Kidney (tissue), 22 donors: ENCODE measurements around the gene ACAD9. TPM values are rescaled to one million over a fixed set of nuclear protein-coding genes. Genes with fewer than 3 reads are reported as not detected.
A peak's percentile ranks its signal among the peaks of the same experiment; 100 is the strongest.
"Not testable (repeated sequence)": the region's sequence is repeated elsewhere in the genome, so short reads cannot be mapped to it uniquely, and the experiment has no call there.

Source experiments
- DNase-seq, 5 donors: peaks; one replicate each; pipeline ENCODE4 v3.0.0-alpha.2; 2013 to 2020
- FAIRE-seq: peaks from 2 replicates; lab custom pipeline; 2012; peaks lifted over from hg19 to GRCh38; lab: Jason Lieb, UNC
- H3K27ac ChIP-seq, 2 donors: one replicate each; pipeline ENCODE4 v1.7.0; 2013; ENCODE audit warnings: low read depth in 2 of 2, low read length in 2 of 2, inconsistent platforms in 1 of 2
- H3K27me3 ChIP-seq: one replicate; pipeline ENCODE4 v1.7.1; 2013; ENCODE audit warnings: low read length, inconsistent platforms; ENCODE audit not compliant: control insufficient read depth, insufficient read depth
- H3K36me3 ChIP-seq, 3 donors: one replicate each; pipeline versions ENCODE4 v1.7.0 to v1.7.1; 2013; ENCODE audit warnings: low read length in 3 of 3, control low read depth in 1 of 3, inconsistent platforms in 1 of 3; ENCODE audit not compliant: insufficient read depth in 3 of 3, control insufficient read depth in 2 of 3
- H3K4me1 ChIP-seq, 3 donors: one replicate each; pipeline versions ENCODE4 v1.7.0 to v1.7.1; 2013; ENCODE audit warnings: low read length in 3 of 3, inconsistent platforms in 1 of 3, low read depth in 1 of 3; ENCODE audit not compliant: control insufficient read depth in 2 of 3, insufficient read depth in 2 of 3
- H3K4me3 ChIP-seq, 3 donors: one replicate each; pipeline versions ENCODE4 v1.7.0 to v1.8.1; 2013; ENCODE audit warnings: low read length in 3 of 3, control low read depth in 1 of 3, inconsistent platforms in 1 of 3
- H3K9ac ChIP-seq, 3 donors: one replicate each; pipeline versions ENCODE4 v1.7.0 to v1.7.1; 2013; ENCODE audit warnings: low read length in 3 of 3, control low read depth in 1 of 3, inconsistent platforms in 1 of 3
- H3K9me3 ChIP-seq, 3 donors: one replicate each; pipeline versions ENCODE4 v1.7.0 to v1.7.1; 2013; ENCODE audit warnings: low read length in 3 of 3, control low read depth in 1 of 3, inconsistent platforms in 1 of 3; ENCODE audit not compliant: control insufficient read depth in 2 of 3, insufficient read depth in 1 of 3
- intact Hi-C: fragments of 100-400 bp; cut with DNase I; formaldehyde crosslinking; loops from one replicate; pipeline ENCODE4 v1.11.1; 2022
- long read RNA-seq, 10 donors: library from polyadenylated mRNA in 1 of 10; unstranded in 1 of 10; transcript quantifications; one replicate each; pipeline ENCODE4 v2.0.0 and lab custom pipeline, GENCODE V29; 2021 to 2026
- polyA plus RNA-seq: library from polyadenylated mRNA; stranded (reverse); fragments of 350-450 nt; fragmentation: Illumina TruSeq; extraction: RNeasy Lipid Tissue Mini Kit (QIAGEN cat#74804); gene quantifications from one replicate; pipeline ENCODE4 v1.2.3, GENCODE V29; 2014; ENCODE audit warnings: low read depth, low replicate concordance; ENCODE audit not compliant: insufficient read depth
- total RNA-seq: library from RNA; stranded (reverse); fragmentation: NEBNext Ultra II Directional; extraction: Animal tissue kit (Norgen Biotek cat#: 25700); gene quantifications from one replicate; pipeline ENCODE4 v1.2.1, GENCODE V29; 2021
- TF ChIP-seq, protein P1 (sequence below): IDR thresholded peaks from 3 replicates; pipeline ENCODE4 v1.5.1; 2012; ENCODE audit warnings: mild to moderate bottlenecking, moderate library complexity, borderline replicate concordance; ENCODE audit not compliant: insufficient read depth; ENCODE audit errors: extremely low read depth
- donor health status: control.
- donor health status: control.
- donor health status: control.
- donor health status: control.
- donor health status: control.
- donor health status: DM: yes; HTN: yes; CAD: no.
- donor health status: Normal renal cell carcinoma (clear cell type).

ACAD9 gene
- 50.2 TPM for total RNA-seq
- polyA plus RNA-seq: 36.2 TPM
- long read RNA-seq, donor 1, transcript ACAD9-201 (18 exons, 2,454 nt): major isoform, 6 of 6 reads
- long read RNA-seq, donor 1, partial matches to known transcripts: 0 of 6 reads
- long read RNA-seq, donor 1, other reads (novel, unspliced or antisense): 0 of 6 reads
- long read RNA-seq, donor 2, transcript ACAD9-201 (18 exons, 2,454 nt): major isoform, 6 of 6 reads
- long read RNA-seq, donor 2, partial matches to known transcripts: 0 of 6 reads
- long read RNA-seq, donor 2, other reads (novel, unspliced or antisense): 0 of 6 reads
- long read RNA-seq, donor 3, partial matches to known transcripts: 9 of 13 reads
- long read RNA-seq, donor 3, other reads (novel, unspliced or antisense): 0 of 13 reads
- long read RNA-seq, donor 4, transcript ACAD9-201 (18 exons, 2,454 nt): major isoform, 10 of 22 reads
- long read RNA-seq, donor 4, partial matches to known transcripts: 12 of 22 reads
- long read RNA-seq, donor 4, other reads (novel, unspliced or antisense): 0 of 22 reads
- long read RNA-seq, donor 5: 0 reads
- long read RNA-seq, donor 6, partial matches to known transcripts: 0 of 4 reads
- long read RNA-seq, donor 6, other reads (novel, unspliced or antisense): 0 of 4 reads
- long read RNA-seq, donor 7, transcript ACAD9-206 (18 exons, 2,431 nt): minor isoform, 7 of 30 reads
- long read RNA-seq, donor 7, transcript ACAD9-201 (18 exons, 2,454 nt): major isoform, 15 of 30 reads
- long read RNA-seq, donor 7, partial matches to known transcripts: 4 of 30 reads
- long read RNA-seq, donor 7, other reads (novel, unspliced or antisense): 4 of 30 reads
- long read RNA-seq, donor 8, transcript ACAD9-201 (18 exons, 2,454 nt): major isoform, 6 of 6 reads
- long read RNA-seq, donor 8, partial matches to known transcripts: 0 of 6 reads
- long read RNA-seq, donor 8, other reads (novel, unspliced or antisense): 0 of 6 reads
- long read RNA-seq, donor 9, partial matches to known transcripts: 0 of 2 reads
- long read RNA-seq, donor 9, other reads (novel, unspliced or antisense): 0 of 2 reads
- long read RNA-seq, donor 10, partial matches to known transcripts: 7 of 10 reads
- long read RNA-seq, donor 10, other reads (novel, unspliced or antisense): 0 of 10 reads

GRCh38 chr3:128879125-128879969 is at the start of gene ACAD9:
Gene ACAD9, plus strand, starts transcription at chr3:128879620. Its CDS starts 72 bp downstream, at chr3:128879692.
- Histone ChIP-seq H3K9me3 (no peaks in the 10 kb centered on the region), H3K27me3 (no peaks in the 10 kb centered on the region), H3K4me3 (peak within 1 kb of the TSS; percentile 89 to 96 (median 89)), H3K4me1 (peaks cover 0 to 18% (median 10%) of the 10 kb centered on the region in 3 donors), H3K9ac (peak within 1 kb of the TSS; percentile 96 to 97 (median 96)), H3K27ac (peak within 1 kb of the TSS; percentile 90 to 91), H3K36me3 (no peaks in the 10 kb centered on the region)
- no peak for FAIRE-seq
- peak; percentile 98 to 99 (median 99) for DNase-seq
- intact Hi-C loops: no loop called here
- TF ChIP-seq, protein P1, sequence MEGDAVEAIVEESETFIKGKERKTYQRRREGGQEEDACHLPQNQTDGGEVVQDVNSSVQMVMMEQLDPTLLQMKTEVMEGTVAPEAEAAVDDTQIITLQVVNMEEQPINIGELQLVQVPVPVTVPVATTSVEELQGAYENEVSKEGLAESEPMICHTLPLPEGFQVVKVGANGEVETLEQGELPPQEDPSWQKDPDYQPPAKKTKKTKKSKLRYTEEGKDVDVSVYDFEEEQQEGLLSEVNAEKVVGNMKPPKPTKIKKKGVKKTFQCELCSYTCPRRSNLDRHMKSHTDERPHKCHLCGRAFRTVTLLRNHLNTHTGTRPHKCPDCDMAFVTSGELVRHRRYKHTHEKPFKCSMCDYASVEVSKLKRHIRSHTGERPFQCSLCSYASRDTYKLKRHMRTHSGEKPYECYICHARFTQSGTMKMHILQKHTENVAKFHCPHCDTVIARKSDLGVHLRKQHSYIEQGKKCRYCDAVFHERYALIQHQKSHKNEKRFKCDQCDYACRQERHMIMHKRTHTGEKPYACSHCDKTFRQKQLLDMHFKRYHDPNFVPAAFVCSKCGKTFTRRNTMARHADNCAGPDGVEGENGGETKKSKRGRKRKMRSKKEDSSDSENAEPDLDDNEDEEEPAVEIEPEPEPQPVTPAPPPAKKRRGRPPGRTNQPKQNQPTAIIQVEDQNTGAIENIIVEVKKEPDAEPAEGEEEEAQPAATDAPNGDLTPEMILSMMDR: no peak

DNA sequence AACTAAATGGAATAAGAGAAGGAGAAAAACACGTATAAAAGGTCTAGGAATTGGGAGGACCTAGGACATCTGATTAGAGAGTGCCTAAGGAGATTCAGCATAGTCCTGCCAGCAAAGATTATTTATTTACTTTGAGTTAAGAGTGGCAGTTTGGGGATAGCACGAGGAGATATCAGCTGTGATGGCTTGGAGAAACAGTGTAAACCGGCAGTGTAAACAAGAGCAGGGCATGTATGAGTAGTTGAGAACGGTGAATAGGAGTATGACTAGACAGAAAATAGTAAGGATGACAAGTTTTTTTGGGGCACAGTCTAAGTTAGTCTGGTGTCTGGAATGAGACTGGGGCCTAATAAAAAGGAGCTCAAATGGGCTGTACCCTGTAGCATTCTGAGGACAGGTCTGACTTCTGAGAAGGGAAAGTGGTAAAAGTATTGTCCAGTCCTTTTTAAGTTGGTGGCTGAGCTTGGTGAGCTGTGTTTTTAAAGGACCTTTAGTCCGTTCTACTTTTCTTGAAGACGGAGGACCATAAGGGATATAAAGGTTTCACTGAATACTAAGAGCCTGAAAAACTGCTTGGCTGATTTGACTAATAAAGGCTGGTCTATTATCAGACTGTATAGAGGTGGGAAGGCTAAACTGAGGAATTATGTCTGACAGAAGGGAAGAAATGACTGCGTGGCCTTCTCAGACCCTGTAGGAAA is 49.3 kb upstream of the ACAD9 start:
- H3K4me1 ChIP-seq, H3K27ac ChIP-seq, intact Hi-C loops, H3K9ac ChIP-seq, H3K36me3 ChIP-seq, H3K4me3 ChIP-seq, DNase-seq, H3K9me3 ChIP-seq, H3K27me3 ChIP-seq, FAIRE-seq: not testable (repeated sequence)

DNA sequence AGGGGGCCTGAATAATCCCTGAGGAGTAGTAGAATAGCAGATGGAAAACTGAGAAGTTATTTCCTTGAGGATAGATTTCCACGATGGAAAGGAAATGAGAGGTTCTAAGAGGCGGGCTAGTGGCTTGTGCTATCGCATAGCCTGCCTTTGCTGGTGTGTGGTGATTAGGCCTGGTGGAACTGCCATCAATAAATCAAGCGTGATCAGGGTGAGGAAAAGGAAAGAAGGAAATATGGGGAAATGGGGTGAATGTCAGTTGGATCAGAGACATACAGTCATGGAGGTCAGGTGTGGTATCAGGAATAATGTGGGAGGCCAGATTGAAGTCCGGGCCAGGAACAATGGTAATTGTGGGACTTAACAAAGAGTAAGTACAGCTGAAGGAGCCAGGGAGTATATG is 48.7 kb upstream of the ACAD9 start:
- H3K9me3 ChIP-seq, H3K36me3 ChIP-seq, DNase-seq, H3K27me3 ChIP-seq, FAIRE-seq, intact Hi-C loops, H3K4me1 ChIP-seq, H3K4me3 ChIP-seq, H3K27ac ChIP-seq, H3K9ac ChIP-seq: not testable (repeated sequence)

DNA sequence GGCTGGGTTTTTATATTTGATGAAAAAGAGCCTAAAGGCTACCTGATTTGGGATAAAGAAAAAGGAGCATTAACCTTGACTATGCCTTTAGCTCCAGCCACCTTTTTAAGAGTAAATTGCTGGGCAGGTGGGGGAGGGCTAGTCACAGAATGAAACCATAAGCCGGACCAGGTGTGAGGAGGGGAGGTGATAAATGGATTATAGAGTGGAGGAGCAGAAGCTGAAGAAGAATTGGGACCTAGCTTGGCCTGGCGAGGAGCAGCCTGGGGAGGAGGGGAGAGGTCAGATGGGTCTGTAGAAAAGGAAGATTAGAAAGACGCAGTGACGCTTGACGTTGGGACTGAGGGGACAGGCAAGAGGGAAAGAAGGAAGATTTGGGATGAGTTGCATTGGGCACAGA is 46.4 kb upstream of the ACAD9 start:
- intact Hi-C loops, H3K4me1 ChIP-seq, H3K4me3 ChIP-seq, H3K9me3 ChIP-seq, H3K27me3 ChIP-seq, H3K9ac ChIP-seq, FAIRE-seq, H3K27ac ChIP-seq, H3K36me3 ChIP-seq, DNase-seq: not testable (repeated sequence)
